CD4-positive, alpha-beta T cell treated with Interleukin-1 beta for 1 hour (primary cell): Measurements from ENCODE around the gene IFFO2.

ENCODE experiments used
- DNase-seq, 2 donors: peaks; one replicate each; pipeline ENCODE4 v3.0.0-alpha.2; 2020 to 2022

The IFFO2 gene

DNA sequence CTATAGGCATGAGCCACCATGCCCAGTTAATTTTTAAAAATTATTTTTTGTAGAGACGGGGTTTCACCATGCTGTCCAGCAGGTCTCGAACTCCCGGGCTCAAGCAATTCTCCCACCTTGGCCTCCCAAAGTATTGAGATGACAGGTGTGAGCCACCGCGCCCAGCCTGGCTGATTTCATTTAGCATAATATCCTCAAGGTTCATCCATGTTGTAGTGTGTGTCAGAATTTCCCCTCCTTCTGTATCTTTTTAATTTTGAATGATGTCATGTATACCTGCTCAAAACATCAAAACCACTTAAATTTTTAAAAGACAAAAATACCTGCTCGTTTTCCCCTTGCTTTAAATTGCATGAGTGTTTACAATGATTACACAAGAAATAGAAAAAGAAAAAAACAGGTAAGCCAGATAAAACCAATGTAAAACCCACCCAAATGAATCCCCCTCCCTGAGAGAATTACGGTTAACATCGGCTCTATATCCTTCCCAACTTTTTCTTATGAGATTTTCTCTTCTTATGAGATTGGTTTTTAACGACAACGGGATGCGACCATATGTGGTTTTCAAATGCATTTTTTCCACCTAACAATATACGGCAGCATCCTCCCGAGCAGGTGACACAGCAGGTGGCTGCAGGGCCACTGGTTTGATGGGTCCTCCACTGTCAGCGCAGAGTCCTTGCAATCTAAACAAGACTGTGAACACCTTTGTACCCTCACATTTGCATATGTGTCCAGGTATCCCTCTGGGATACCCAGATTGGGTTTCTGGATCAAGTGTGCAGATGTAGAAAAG is 22.1 kb downstream of the IFFO2 start:
- DNase-seq = peak in 1 of 2 donors; percentile 47

DNA sequence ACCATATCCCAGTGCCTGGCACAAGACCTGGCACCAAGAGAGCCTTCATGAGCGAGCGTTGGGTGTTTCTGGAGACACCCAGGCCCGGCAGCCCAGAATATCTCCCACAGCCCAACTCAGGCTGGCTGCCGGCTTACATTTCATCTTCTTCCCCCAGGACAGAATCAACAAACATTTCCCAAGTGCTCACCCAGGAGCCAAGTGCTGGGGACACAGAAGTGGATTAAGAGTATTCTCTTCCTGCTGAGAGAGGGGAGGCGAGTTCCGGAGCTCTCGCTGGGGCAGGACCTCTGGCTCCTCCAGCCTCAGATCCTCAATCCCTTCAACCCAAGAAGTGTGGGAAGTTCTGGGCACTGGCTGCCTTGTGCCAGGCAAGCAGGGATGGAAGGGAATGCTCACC is 23.6 kb downstream of the IFFO2 start:
- DNase-seq = no peak

DNA sequence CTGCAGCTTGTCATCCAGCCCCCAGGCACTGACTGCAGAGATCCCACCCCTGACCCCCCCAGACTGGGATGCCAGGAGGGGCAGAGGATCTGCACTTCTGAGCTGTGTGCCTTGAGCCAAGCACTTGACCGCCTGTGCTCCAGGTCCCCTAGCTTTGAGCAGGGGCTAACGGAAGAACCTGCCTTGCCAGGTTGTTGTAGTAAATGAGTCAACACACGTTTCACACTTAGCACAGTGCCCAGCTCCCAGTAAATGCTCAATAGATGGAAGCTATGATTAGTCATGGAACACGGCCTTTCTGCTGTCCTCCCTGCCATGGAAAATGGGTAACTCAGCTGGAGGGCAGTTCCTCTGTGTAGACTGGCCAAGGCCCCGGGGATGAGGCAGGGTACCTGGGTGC is 24.1 kb downstream of the IFFO2 start:
- no peak for DNase-seq

DNA sequence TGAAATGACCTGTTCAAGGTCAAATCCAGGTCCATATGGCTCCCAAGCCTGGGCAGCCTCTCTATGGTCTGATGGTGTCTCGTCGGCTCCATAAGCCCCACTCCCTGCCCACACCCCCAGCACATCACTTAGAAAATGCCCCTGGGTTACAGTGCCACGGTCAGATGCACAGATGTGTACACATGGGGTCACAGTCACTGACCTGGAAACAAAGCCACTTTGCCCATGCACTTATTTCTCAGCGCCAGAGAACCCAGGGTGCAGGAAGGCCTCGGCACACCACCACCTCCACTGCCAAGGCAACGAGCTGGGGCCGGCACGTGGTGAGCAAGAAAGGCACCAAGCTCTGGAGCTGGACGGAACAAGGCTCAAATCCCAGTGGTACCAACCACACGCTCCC is 24.7 kb downstream of the IFFO2 start:
- no peak for DNase-seq

DNA sequence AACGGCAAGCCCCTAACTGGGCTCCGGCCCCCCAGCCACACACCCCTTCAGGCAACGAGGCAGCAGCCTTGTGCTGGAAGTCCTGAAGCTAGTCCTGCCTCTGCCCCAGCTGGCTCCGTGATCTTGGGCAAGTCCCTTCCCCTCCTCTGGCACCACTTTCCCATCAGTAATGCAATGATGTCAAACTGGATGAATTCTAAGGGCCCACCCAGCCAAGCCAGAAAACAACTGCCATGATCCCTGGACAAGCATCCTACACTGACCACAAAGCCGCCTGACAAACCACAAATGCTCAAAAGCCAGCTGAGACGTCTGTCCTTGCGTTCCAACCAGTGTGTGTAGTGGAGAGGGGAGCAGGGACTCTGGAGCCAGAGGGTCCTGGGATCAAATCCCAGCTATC is 26.8 kb downstream of the IFFO2 start:
- DNase-seq = no peak

DNA sequence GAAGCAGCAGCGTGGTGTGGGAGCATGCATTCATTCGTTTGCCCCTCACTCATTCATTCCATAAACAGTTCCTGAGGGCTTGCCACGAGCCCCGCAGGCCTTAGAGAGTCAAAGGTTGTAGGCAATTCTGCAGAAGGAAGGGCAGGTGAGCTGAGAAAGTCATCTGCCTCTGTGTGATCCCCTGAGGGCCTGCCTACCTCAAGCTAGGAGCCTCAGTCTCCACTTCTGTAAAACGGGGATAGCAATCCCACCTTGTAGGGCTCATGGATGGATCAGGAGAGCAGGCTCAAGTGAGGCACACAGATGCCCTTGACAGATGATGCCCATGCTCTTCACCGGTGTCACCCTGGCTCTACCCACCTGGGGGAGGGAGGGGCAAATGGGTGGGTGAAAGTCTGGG is 27.5 kb downstream of the IFFO2 start:
- no peak for DNase-seq

DNA sequence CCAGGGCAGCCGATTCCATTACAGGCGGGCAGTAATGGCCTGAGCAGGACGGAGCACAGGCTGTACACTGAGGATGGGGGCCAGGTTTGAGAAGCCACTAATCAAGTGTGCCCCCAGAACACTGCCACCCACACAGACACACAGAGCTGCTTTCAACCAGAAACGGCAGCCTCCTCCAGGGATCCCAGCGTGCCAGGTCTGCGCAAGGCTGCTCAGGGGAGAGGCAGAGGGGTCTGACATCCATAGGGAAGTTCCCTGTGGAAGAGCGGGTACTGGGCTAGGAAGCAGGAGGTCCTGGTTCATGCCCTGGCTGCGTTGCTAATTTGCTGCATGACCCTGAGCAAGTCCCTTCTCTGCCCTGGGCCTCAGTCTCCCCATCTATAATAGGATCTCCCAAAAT is 28.1 kb downstream of the IFFO2 start:
- DNase-seq = no peak

DNA sequence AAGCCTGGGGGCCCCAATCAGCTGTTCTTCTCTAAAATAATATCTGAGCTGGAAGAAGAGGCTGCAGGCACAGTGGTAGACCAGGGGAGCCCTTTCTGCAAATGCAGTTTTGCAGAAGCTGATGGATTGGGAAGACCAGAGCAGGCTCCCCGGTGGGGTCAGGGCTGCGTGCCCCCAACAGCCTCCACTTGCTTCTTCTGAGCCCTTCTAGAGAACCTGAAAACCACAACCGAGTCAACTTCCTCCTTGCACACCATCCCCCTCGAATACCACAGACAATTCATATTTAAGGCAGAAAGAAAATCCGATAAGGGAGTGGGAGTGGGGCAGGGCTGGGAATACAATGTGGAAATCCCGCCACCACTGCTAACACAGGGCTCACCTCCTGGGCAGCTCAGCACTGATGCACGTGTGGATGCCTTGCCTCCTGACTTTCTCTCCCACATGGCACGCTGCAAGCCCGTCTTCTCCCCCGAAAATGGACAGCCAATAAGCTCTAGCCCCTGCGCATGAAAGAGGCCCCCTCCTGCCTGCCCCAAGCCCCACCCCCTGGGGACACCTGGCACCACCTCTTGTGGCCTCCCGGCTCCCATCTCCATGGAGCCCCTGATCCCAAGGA is 28.7 kb downstream of the IFFO2 start:
- peak; percentile 22 to 50 for DNase-seq

DNA sequence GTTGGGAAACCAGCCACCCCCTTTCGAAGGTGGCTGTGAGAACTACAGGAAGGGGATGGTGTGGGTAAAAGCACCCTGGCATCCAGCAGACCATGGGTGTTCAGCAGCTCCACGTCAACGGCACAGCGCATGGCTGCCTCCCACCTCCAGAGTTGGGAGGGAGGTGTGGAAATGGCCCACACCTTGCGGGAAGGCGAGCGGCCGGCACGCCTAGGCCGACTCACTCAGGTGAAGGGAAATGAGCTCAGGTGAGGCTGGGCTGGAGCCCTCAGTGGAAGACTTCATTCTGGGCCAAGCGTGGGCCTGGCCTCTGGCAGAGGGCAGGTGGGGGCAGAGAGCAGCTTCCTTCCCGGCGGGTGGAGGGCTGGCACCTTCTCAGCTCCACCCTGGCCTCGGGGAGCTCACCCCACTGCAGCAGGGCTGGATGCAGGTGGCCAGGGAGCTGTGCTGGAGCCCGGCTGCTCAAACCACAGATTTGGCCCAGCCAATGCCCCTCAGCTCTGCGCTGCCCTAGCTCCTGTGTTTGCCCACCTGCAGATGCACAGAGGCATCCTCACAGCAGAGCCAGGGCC is 29.3 kb downstream of the IFFO2 start:
- peak; percentile 21 to 41 for DNase-seq

DNA sequence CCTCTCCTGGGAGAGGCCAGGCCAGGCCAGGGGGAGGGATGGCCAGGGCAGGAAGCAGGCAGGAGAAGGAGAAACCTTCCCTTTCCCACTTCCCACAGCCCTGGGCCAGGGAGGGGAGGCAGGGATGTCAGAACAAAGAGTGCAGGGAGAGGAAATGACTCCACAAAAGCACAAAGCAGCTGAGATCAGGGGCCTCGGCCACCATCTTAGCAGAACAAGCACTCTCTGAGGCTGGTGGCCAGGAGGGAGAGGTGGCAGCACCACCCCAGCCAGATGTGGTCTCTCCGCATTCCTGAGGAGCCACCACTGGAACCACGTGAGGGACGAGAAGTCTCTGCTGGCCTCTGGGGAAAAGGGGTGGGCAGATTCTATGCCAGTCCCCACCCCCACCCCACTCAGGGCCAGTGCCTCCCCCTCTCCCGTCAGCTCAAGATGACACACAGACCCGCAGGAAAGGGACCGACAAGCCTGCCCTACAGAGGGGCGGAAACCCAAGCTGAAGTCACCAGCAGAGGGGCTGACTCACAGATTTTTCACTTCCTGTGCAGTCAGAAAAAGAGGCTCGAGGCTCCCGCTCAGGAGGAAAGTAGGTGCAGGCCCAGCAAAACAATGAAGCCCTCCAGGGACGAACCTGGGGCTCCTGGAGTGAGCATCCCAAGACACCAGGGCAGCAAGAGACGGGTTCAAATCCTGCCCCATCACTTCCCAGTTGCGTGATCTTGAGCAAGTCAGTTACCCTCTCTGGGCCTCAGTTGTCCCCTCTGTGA is 30.0 kb downstream of the IFFO2 start:
- DNase-seq = peak; percentile 84 to 88

DNA sequence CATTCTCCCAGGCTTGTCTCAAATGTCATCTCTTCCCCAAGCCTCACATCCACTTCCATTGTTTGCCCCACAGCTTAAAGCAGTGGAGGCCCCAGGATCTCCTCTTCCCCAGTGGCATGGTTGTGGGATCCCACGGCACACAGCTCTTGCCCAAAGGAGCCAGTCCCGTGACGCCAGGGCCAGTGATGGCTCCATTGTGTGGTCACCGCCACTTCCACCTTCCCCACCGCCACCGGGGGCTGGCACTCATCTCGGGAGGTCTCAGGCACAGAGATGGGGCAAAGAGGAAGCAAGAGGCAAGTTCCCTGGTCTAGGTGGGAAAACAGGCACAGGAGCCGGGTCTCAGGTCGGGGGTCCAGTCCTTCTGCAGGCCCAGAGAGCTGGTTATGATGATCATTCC is 31.2 kb downstream of the IFFO2 start:
- no peak for DNase-seq

DNA sequence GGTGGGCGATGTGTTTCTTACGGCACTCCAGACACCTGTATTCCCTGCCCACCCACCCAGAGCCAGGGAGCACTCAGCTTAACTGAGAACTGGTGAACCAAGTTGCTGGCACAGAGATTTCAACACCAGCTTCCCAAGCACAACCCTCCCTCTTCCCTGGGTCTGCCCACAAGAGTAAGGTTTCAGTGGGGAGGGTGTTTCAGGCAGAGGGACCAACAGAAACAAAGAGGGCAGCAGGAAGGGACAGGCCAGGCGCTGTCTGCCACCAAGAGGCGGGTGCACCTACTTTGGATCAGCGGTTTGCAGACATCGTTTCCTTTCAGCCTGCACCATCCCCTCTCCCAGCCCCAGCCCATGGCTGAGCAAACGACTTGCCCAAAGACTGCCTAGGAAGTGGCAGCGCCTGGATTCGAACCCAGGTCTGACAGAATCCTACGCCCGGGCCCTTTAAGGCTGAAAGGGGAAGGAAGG is 32.2 kb downstream of the IFFO2 start:
- no peak for DNase-seq

DNA sequence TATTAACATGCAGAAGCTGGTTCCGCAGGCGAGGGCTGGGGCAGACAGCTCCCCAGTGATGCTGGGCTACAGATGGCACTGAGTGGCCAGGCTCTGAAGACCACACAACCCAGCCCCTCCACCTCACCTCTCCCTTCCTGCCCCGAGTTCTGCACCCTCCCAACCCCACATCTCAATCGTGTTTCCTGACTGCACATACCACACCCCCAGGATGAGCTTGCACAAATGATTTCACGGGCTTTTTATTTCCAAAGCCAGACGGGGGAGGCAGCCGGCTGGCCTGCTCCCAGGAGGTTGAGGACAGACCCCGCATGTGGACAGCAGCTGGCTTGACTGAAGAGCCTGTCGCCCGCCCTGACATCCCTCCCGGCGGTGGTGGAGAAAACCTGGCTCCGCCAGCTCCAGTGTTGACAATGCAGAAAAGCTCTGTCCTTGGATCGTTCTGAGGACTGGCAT is 32.7 kb downstream of the IFFO2 start:
- peak in 1 of 2 donors; percentile 24 for DNase-seq

DNA sequence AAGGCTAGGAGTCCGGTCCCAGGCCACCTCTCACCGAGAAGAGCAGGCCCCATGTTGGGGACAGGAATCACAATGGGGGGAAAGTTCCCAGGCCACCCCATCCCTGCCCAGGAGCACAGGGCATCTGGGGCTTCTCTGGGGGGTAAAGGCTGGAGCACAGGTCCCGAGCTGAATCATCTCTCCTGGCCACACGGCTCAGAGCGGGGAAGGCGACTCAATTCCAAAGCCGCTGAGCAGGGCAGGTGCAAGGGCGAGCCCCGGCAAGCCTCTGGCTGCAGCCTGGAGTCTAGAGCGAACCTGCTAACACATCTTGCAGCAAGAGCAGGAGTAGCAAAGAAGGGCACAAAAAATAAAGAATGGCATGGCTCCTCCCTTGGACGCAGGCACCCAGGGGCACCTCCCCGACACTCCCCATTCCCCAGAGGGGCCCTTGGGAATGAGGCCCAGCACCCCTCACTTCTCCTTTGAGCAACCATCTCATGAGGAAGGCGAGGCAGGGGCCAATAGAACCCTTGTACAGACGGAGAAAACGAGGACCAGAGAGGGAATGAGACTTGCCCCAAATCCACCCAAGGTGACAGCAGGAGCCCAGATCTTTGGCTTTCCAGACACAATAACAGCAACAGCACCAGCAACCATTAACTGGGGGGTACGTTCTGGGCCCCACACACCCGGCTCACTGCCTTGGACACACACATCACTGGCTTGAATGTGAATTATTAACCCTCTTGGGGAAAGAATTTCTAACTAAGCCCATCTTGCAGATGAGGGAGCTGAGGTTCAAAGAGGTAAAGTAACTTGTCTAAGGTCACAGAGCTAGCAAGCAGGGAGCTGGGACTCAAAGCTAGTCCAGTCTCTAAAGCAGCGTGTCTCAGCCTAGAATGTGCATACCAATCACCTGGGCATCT is 33.4 kb downstream of the IFFO2 start:
- DNase-seq = no peak

DNA sequence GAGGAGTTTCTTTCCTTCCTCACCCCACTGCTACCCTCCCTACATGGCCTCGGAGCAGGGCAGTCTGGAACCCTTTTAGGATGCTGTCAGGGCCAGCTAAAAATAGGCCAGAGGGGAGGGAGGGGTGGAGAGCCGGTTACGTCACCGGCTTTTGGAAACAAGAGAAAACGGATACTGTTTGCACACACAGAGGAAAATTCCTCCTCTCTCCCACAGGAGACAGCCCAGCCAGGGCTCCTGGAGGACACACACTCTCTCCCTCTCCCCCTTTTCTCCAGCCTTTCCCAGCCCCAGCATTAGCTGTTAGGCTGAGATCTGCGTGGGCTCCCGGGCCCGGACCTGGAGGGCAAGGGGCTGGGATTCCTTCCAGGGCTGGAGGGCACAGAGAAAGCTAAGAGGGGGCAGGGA is 34.2 kb downstream of the IFFO2 start:
- no peak for DNase-seq

DNA sequence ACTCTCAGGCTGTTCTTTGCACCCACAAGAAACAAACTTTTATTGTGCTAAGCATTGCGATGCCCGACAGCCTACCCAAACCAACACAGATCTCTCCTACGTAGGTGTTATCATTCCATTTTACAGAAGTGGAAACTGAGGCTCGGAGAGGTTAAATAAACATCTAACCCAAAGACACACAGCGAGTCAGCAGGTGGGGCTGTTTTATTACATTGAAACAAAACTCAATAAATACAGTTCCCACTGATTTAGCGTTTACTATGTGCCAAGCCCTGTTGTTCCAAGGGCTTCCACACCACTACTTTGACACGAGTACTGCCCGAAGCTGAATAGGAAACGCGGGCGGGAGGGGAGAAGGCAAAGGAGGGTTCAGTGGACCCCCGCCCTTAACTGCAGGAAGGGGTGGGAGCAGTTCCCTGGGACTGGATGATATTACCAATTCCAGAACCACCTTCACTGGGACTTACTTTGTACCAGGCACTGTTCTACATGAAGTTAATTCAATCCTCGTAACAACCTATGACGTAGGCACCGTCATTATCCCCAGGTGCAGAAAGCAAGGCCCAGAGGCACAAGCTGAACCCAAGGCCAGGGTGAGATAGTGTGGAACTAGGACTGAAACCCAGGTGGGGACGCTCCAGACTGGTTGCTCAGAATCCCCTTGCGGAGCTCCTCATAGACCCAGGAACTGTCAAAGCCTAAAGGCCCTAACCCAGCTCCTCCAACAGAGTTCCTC is 34.8 kb downstream of the IFFO2 start:
- no peak for DNase-seq

DNA sequence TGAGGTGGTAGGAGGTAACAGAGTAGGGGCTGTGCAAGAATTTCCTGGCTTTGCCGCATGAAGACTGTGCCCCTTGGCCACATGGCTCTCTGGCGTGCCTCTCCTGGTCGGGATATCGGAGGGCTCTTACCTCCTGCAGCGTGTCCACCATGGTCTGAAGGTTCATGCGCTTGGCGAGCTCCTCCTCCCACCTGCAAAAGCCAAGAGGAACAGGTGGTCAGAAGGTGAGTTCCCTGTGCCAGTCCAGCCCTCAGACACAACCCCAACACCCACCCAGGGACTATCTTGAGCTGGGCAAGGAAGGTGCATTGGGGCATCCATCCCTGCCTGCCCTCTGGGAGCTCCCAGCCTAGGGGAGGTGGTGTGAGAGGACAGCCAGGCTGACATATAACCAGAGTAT is 35.5 kb downstream of the IFFO2 start:
- DNase-seq = no peak

DNA sequence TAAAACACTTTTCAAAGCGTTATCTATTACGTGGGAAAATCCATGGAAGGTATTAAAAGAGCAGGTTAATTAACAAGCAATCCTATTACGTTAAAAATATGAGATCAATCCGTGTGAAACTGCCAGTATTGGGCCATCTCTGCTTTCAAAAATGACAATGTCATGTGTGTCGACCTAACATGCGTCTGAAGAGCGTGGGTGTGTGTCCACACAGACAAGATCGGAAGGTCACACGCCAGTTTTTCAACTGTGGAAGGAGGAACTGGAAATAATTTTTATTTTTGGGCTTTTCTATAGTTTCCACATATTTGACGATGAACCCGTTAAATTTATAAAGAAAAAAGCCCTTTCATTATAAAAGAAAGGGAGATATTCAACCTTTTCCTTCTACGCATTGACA is 36.5 kb downstream of the IFFO2 start:
- DNase-seq = no peak

DNA sequence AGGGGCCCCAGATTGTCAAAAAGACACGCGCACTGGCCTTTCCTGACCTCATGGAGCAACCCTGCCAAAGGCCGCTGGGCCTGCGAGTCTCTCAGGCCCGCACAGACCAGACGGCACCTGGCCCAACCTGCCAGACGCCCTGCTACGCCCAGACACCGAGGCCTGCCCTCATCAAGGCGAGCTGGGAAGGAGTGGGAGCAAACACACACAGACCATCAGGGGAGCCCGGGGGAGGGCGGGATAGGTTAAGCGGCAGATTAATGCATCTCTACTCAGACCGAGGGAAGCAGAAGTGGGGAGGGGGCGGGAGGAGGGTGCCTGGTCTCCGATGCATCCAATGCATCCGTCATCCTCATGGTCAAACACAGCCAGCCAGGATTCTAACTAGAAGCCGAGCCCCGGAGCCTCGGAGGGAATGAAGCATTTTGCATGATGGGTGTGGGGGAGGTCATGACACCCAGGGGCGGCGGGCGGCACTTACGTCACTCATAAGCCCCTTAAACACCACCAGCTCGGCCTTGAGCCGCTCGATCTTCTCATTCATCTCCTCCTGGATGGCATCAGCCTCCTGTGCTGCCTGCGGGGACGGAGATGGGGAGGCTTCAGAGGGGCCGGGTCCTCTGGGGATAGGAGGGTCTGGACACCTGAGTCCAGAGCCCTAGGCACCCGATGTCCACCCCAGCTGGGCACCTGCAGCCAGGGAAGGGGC is 37.1 kb downstream of the IFFO2 start:
- DNase-seq = no peak

DNA sequence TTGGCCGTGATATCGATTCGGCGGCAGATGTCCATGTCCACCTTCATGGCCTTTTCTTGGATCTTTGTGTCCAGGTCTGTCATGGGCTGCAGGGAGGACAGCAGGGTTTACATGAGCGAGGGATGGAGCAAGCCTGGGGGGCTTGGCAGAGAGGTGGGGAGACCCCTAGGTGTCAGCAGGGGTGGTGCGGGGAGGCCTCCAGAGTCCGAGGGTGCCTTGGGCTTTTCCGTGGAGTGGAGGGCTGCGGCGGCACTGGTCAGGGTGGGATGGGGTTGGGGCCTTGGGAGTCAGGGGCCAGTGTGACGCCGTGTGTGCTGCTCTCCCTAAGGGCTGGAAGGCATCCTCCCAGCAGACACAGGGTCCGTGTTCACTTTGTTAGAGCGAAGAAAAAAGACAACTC is 38.1 kb downstream of the IFFO2 start:
- DNase-seq = no peak
